Fibroblast of lung (primary cell): Measurements from ENCODE around the gene UXS1. TPM values are rescaled to one million over a fixed set of nuclear protein-coding genes. Genes with fewer than 3 reads are reported as not detected.

Source experiments
- DNase-seq, 2 donors: peaks; one replicate each; pipeline versions ENCODE4 v3.0.0 to v3.0.0-alpha.2; 2010; ENCODE audit warnings: low read depth in 2 of 2
- H2AFZ ChIP-seq: 2 replicates; pipeline ENCODE4 v1.5.1; 2012; ENCODE audit warnings: low read length, control low read depth, inconsistent platforms
- H3K27ac ChIP-seq: 2 replicates; pipeline ENCODE4 v1.5.1; 2011; ENCODE audit warnings: low read length, control low read depth; ENCODE audit not compliant: insufficient read depth
- H3K27me3 ChIP-seq: 2 replicates; pipeline ENCODE4 v1.5.1; 2011; ENCODE audit warnings: mild to moderate bottlenecking, low read length; ENCODE audit not compliant: control insufficient read depth, insufficient read depth
- H3K36me3 ChIP-seq: 2 replicates; pipeline ENCODE4 v1.5.1; 2011; ENCODE audit warnings: low read length; ENCODE audit not compliant: control insufficient read depth, insufficient read depth
- H3K4me1 ChIP-seq: 2 replicates; pipeline ENCODE4 v1.5.1; 2011; ENCODE audit warnings: low read length; ENCODE audit not compliant: control insufficient read depth, insufficient read depth; ENCODE audit errors: extremely low read depth
- H3K4me2 ChIP-seq: 2 replicates; pipeline ENCODE4 v1.5.1; 2011; ENCODE audit warnings: low read length, control low read depth; ENCODE audit not compliant: insufficient read depth; ENCODE audit errors: extremely low read depth
- H3K4me3 ChIP-seq, 4 experiments: fragments of 200-600 bp in 1 of 4; sonication (generic) in 1 of 4; replicated peaks in 1 of 4; 2 replicates each; pipeline ENCODE4 v1.5.1; 2011 to 2016; ENCODE audit warnings: low read length in 4 of 4, low read depth in 3 of 4, mild to moderate bottlenecking in 3 of 4, control low read depth in 2 of 4, inconsistent platforms in 1 of 4, mixed read lengths in 1 of 4; ENCODE audit not compliant: insufficient read depth in 1 of 4; ENCODE audit errors: control extremely low read depth in 1 of 4
- H3K79me2 ChIP-seq: 2 replicates; pipeline ENCODE4 v1.5.1; 2012; ENCODE audit warnings: mild to moderate bottlenecking, low read length, inconsistent platforms; ENCODE audit not compliant: control insufficient read depth, insufficient read depth
- H3K9ac ChIP-seq: 2 replicates; pipeline ENCODE4 v1.5.1; 2011; ENCODE audit warnings: mild to moderate bottlenecking, low read length, control low read depth; ENCODE audit not compliant: insufficient read depth
- H3K9me3 ChIP-seq: 2 replicates; pipeline ENCODE4 v1.5.1; 2012; ENCODE audit warnings: low read depth, low read length; ENCODE audit not compliant: control insufficient read depth, insufficient read depth
- H4K20me1 ChIP-seq: 2 replicates; pipeline ENCODE4 v1.5.1; 2011; ENCODE audit warnings: low read length; ENCODE audit not compliant: control insufficient read depth, insufficient read depth; ENCODE audit errors: extremely low read depth
- EZH2 ChIP-seq: IDR thresholded peaks from 2 replicates; pipeline ENCODE4 v1.5.1; 2012; ENCODE audit warnings: low read length, control low read depth, mild to moderate bottlenecking; ENCODE audit errors: missing control alignments
- polyA plus RNA-seq, 2 donors: library from polyadenylated mRNA; depleted of rRNA in 1 of 2; stranded (reverse) in 1 of 2; unstranded in 1 of 2; fragments of >200 nt; gene quantifications; 2 replicates each; pipeline ENCODE4 v1.2.1, GENCODE V29; 2011 to 2012; ENCODE audit warnings: missing spikeins in 1 of 2
- total RNA-seq: library from RNA; depleted of rRNA; stranded (reverse); fragments of >200 nt; gene quantifications from 2 replicates; pipeline ENCODE4 v1.2.1, GENCODE V29; 2014
- TF ChIP-seq, protein P1 (sequence below), 2 donors: IDR thresholded peaks in 1 of 2; conservative IDR thresholded peaks in 1 of 2; 1 replicate in 1 of 2; 2 replicates in 1 of 2; pipeline ENCODE4 v1.5.1; 2011 to 2012; ENCODE audit warnings: low read length in 2 of 2, control low read depth in 1 of 2, inconsistent platforms in 1 of 2, low read depth in 1 of 2, mild to moderate bottlenecking in 1 of 2

The UXS1 gene
- total and polyA plus RNA-seq, 2 donors (not counting 1 experiment from before 2014, with no cell fraction given): 23.1 to 59.8 TPM

GRCh38 chr2:106157416-106157815 is 36.7 kb downstream of the UXS1 start:
- no peak overlapping the region for H3K9ac ChIP-seq
- no peak overlapping the region for H3K4me3 ChIP-seq
- H4K20me1 ChIP-seq: no peaks in the 10 kb centered on the region
- no peak for TF ChIP-seq EZH2
- TF ChIP-seq, protein P1, sequence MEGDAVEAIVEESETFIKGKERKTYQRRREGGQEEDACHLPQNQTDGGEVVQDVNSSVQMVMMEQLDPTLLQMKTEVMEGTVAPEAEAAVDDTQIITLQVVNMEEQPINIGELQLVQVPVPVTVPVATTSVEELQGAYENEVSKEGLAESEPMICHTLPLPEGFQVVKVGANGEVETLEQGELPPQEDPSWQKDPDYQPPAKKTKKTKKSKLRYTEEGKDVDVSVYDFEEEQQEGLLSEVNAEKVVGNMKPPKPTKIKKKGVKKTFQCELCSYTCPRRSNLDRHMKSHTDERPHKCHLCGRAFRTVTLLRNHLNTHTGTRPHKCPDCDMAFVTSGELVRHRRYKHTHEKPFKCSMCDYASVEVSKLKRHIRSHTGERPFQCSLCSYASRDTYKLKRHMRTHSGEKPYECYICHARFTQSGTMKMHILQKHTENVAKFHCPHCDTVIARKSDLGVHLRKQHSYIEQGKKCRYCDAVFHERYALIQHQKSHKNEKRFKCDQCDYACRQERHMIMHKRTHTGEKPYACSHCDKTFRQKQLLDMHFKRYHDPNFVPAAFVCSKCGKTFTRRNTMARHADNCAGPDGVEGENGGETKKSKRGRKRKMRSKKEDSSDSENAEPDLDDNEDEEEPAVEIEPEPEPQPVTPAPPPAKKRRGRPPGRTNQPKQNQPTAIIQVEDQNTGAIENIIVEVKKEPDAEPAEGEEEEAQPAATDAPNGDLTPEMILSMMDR (conservative IDR thresholded peaks at IDR 0.05 in 1 of 2, IDR thresholded peaks at IDR 0.05 in 1 of 2; ENCODE audit: low read depth in 1 of 2, low read length in 2 of 2): no peak
- DNase-seq: no peak
- peaks cover 3% of the 10 kb centered on the region for H3K4me1 ChIP-seq
- no peak overlapping the region for H3K4me2 ChIP-seq
- H3K27me3 ChIP-seq: no peaks in the 10 kb centered on the region
- no peak overlapping the region for H2AFZ ChIP-seq
- H3K36me3 ChIP-seq: no peaks in the 10 kb centered on the region
- H3K27ac ChIP-seq: no peak overlapping the region
- no peaks in the 10 kb centered on the region for H3K79me2 ChIP-seq
- no peaks in the 10 kb centered on the region for H3K9me3 ChIP-seq

- DNase-seq: peak; percentile 50 to 71
- no peaks in the 10 kb centered on the region for H3K9me3 ChIP-seq
- no peak overlapping the region for H3K4me2 ChIP-seq
- no peak overlapping the region for H3K27ac ChIP-seq
- H3K27me3 ChIP-seq: no peaks in the 10 kb centered on the region
- peaks cover 3% of the 10 kb centered on the region for H3K4me1 ChIP-seq
- TF ChIP-seq, protein P1 (conservative IDR thresholded peaks at IDR 0.05 in 1 of 2, IDR thresholded peaks at IDR 0.05 in 1 of 2; ENCODE audit: low read depth in 1 of 2, low read length in 2 of 2): no peak
- no peak for TF ChIP-seq EZH2
- H4K20me1 ChIP-seq: no peaks in the 10 kb centered on the region
- H3K79me2 ChIP-seq: no peaks in the 10 kb centered on the region
- H3K9ac ChIP-seq: no peak overlapping the region
- H3K36me3 ChIP-seq: no peaks in the 10 kb centered on the region
- H2AFZ ChIP-seq: no peak overlapping the region
- no peak overlapping the region for H3K4me3 ChIP-seq
Measured at GRCh38 chr2:106156305-106157296, 37.5 kb downstream of the UXS1 start.

GRCh38 chr2:106153781-106154180 is 40.3 kb downstream of the UXS1 start:
- H3K9me3 ChIP-seq: no peaks in the 10 kb centered on the region
- H3K27ac ChIP-seq: no peak overlapping the region
- H3K9ac ChIP-seq: no peak overlapping the region
- no peak overlapping the region for H3K4me3 ChIP-seq
- no peaks in the 10 kb centered on the region for H3K4me1 ChIP-seq
- no peaks in the 10 kb centered on the region for H3K27me3 ChIP-seq
- TF ChIP-seq EZH2: no peak
- TF ChIP-seq, protein P1 (conservative IDR thresholded peaks at IDR 0.05 in 1 of 2, IDR thresholded peaks at IDR 0.05 in 1 of 2; ENCODE audit: low read depth in 1 of 2, low read length in 2 of 2): no peak
- no peaks in the 10 kb centered on the region for H3K79me2 ChIP-seq
- no peak overlapping the region for H2AFZ ChIP-seq
- no peak overlapping the region for H3K4me2 ChIP-seq
- no peak for DNase-seq
- H3K36me3 ChIP-seq: no peaks in the 10 kb centered on the region
- no peaks in the 10 kb centered on the region for H4K20me1 ChIP-seq
